Breast epithelium (tissue), 4 donors: ENCODE measurements around the gene PKD2. TPM values are rescaled to one million over a fixed set of nuclear protein-coding genes. Genes with fewer than 3 reads are reported as not detected.

ENCODE experiments used
- DNase-seq, 2 donors: peaks; one replicate each; pipeline ENCODE4 v3.0.0-alpha.2; 2019; ENCODE audit warnings: low spot score in 2 of 2
- H3K27ac ChIP-seq, 2 donors: fragments of 200-600 bp; sonication (generic) in 1 of 2; one replicate each; pipeline ENCODE4 v1.5.1; 2016 to 2019; ENCODE audit warnings: mild to moderate bottlenecking in 1 of 2
- H3K27me3 ChIP-seq, 2 donors: fragments of 200-600 bp; sonication (generic) in 1 of 2; one replicate each; pipeline versions ENCODE4 v1.5.1 to v1.6.0; 2017 to 2019; ENCODE audit warnings: control low read depth in 1 of 2, mild to moderate bottlenecking in 1 of 2
- H3K36me3 ChIP-seq: fragments of 200-600 bp; one replicate; pipeline ENCODE4 v1.5.1; 2019
- H3K4me1 ChIP-seq, 2 donors: fragments of 200-600 bp; sonication (generic); one replicate each; pipeline ENCODE4 v1.5.1; 2016 to 2019; ENCODE audit warnings: control low read depth in 1 of 2
- H3K4me3 ChIP-seq, 3 donors: fragments of 200-600 bp; sonication (generic); 1 replicate in 2 of 3; 2 replicates in 1 of 3; pipeline ENCODE4 v1.5.1; 2016 to 2019; ENCODE audit warnings: mild to moderate bottlenecking in 3 of 3, moderate library complexity in 2 of 3
- H3K9me3 ChIP-seq, 2 donors: fragments of 200-600 bp; sonication (generic) in 1 of 2; one replicate each; pipeline ENCODE4 v1.5.1; 2016 to 2019; ENCODE audit warnings: control low read depth in 1 of 2
- CTCF ChIP-seq, 3 donors: fragments of 450-650 bp; IDR thresholded peaks; one replicate each; pipeline ENCODE4 v1.5.1; 2016 to 2017; ENCODE audit warnings: antibody characterized with exemption in 3 of 3, mild to moderate bottlenecking in 3 of 3, moderate library complexity in 3 of 3
- POLR2A ChIP-seq: fragments of 450-650 bp; IDR thresholded peaks from one replicate; pipeline ENCODE4 v1.6.1; 2016; ENCODE audit warnings: antibody characterized with exemption, mild to moderate bottlenecking, moderate library complexity
- POLR2AphosphoS5 ChIP-seq, 3 donors: sonication (generic); formaldehyde crosslinking; IDR thresholded peaks; one replicate each; pipeline ENCODE4 v1.6.1; 2017; ENCODE audit warnings: antibody characterized with exemption in 3 of 3
- intact Hi-C: fragments of 100-400 bp; cut with DNase I; formaldehyde crosslinking; loops from one replicate; pipeline ENCODE4 v1.15.1; 2023; ENCODE audit warnings: low total_unique reads
- total RNA-seq, 3 donors: library from RNA; depleted of rRNA; stranded (reverse); fragments of >200 nt; gene quantifications; one replicate each; pipeline ENCODE4 v1.1.0, GENCODE V29; 2016

PKD2 gene
- total RNA-seq, 3 donors from 2014 or later = 60.0 to 66.2 (median 61.3) TPM

DNA sequence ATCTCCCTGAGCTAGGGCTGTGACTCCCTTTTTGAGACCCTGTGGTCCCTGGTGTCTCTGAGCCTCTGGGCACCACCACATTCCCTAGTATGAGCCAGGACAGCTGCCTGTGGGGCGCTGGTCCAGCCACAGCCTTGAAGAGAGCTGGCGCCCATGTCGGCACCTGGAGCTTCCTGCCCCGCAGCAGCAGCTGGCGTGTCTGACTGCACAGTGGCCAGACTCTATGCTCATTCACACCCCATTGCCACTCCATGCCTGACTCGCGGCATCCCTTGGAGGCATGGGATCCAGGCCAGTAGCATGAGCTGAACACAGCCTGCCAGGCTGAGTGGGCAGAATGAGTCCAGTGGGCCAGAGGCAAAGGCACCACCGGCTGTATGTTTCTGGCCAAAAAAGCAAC, 40.2 kb upstream of the PKD2 start:
- Histone ChIP-seq H3K4me3 (no peak overlapping the region), H3K36me3 (no peaks in the 10 kb centered on the region), H3K4me1 (no peaks in the 10 kb centered on the region), H3K9me3 (no peaks in the 10 kb centered on the region), H3K27me3 (no peaks in the 10 kb centered on the region), H3K27ac (no peak overlapping the region)
- TF ChIP-seq POLR2AphosphoS5 (IDR thresholded peaks at IDR 0.05) (no peak), CTCF (IDR thresholded peaks at IDR 0.05) (no peak), POLR2A (no peak)
- no peak for DNase-seq
- intact Hi-C loops = no loop called here

DNA sequence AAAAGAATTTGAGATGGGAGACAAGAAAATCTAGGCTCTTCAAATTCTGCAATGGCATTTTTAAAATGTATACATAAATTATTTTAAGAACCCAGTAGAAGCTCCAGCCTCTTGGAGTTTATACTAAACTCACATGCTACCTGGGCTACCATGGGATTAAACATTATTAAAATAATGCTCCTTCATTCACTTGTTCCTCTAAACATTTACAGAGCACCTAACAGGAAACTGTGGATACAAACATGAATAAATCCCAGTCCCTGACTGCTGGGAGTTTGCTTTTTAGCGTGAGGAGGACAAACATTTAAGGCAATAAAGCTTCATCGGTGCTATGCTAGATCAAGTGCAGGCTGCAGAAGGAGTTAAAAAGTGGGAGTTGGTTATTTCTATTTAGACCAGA, 37.3 kb upstream of the PKD2 start:
- H3K36me3 ChIP-seq = no peaks in the 10 kb centered on the region
- TF ChIP-seq POLR2A (no peak), POLR2AphosphoS5 (IDR thresholded peaks at IDR 0.05) (no peak), CTCF (IDR thresholded peaks at IDR 0.05) (no peak)
- intact Hi-C loops = loop anchor here (5.0 kb wide), 1 partner anchor 118 kb away; no protein-coding TSS in a partner anchor

DNA sequence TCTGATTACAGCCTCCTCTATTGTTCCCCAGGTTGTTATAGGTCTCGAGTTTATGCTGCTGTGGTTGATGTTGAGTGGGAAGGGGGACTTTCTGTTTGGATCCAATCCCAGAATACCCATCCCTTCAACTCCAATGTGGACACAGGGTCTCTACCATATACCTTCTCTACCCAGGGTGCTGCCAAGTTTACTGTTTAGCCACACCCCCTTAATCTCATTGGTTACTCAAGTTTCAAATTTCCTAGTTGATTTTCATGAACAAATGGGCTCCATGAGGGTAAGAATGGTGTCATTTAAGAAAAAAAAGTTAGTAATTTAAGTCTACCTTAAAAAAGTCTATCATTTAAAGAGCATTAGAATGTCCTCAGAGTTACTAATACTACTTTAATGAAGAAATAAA, 35.6 kb upstream of the PKD2 start:
- DNase-seq = no peak
- Histone ChIP-seq H3K9me3 (no peaks in the 10 kb centered on the region), H3K36me3 (no peaks in the 10 kb centered on the region), H3K4me1 (no peaks in the 10 kb centered on the region), H3K27me3 (no peaks in the 10 kb centered on the region), H3K4me3 (no peak overlapping the region), H3K27ac (no peak overlapping the region)
- TF ChIP-seq CTCF (IDR thresholded peaks at IDR 0.05) (no peak), POLR2AphosphoS5 (IDR thresholded peaks at IDR 0.05) (no peak), POLR2A (no peak)
- intact Hi-C loops = loop anchor here (5.0 kb wide), 1 partner anchor 120 kb away; no protein-coding TSS in a partner anchor

More for the DNA sequence above, 37.3 kb upstream of the PKD2 start:
- H3K4me1 ChIP-seq = no peaks in the 10 kb centered on the region
- DNase-seq = no peak
- no peak overlapping the region for H3K27ac ChIP-seq
- no peak overlapping the region for H3K4me3 ChIP-seq
- H3K27me3 ChIP-seq = no peaks in the 10 kb centered on the region
- H3K9me3 ChIP-seq = no peaks in the 10 kb centered on the region

DNA sequence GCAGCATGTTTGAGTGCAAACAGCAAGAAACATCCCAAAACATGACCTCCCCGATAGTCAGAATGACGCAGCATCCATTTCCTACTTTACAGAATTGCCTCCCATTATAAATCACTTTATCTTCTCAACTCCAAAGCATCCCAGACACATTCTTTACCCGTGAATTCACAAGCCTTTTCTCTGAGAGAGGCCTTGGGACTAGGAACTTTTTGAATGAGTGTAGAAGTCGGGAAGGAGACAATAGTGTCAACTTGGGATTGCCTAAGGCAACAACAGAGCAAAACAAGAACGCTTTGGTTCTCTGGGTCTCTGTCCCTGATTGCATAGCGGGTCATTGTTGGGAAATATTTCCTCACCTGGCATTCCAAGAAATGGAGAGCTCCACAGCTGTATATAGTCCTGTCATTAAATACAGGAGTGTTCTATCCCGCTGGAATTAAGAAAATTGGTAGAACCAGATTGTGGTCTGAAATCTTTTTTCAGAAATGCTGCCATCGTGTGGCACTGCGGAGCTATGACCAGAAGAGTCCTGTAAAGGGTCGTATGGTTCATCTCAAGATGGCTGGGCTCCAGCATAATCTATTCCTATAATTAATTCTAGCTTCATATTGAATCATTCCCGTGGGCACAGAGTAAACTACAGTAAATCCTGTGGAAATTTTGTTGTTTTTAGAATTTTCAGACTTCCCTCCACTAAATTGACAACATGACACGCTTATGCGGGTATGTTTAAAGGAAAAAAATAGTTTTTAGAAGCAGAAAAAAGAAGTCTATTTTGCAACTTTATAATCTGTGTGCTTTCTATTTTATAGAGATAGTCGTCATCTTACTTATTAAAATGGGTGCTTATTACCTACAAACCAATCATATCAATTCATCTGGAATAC, 33.9 kb upstream of the PKD2 start:
- H3K36me3 ChIP-seq = no peaks in the 10 kb centered on the region
- no peaks in the 10 kb centered on the region for H3K4me1 ChIP-seq
- TF ChIP-seq POLR2A = no peak
- TF ChIP-seq POLR2AphosphoS5 (IDR thresholded peaks at IDR 0.05) = peak in 1 of 3 donors; percentile 13
- TF ChIP-seq CTCF (IDR thresholded peaks at IDR 0.05) = peak; percentile 56 to 74 (median 60)
- H3K27me3 ChIP-seq = no peaks in the 10 kb centered on the region
- intact Hi-C loops = loop anchor here (5.0 kb wide), 1 partner anchor 121 kb away; no protein-coding TSS in a partner anchor
- peak in 1 of 2 donors; percentile 45 for DNase-seq
- H3K9me3 ChIP-seq = no peaks in the 10 kb centered on the region
- H3K4me3 ChIP-seq = no peak overlapping the region
- H3K27ac ChIP-seq = peak overlapping the region; percentile 26 to 57

DNA sequence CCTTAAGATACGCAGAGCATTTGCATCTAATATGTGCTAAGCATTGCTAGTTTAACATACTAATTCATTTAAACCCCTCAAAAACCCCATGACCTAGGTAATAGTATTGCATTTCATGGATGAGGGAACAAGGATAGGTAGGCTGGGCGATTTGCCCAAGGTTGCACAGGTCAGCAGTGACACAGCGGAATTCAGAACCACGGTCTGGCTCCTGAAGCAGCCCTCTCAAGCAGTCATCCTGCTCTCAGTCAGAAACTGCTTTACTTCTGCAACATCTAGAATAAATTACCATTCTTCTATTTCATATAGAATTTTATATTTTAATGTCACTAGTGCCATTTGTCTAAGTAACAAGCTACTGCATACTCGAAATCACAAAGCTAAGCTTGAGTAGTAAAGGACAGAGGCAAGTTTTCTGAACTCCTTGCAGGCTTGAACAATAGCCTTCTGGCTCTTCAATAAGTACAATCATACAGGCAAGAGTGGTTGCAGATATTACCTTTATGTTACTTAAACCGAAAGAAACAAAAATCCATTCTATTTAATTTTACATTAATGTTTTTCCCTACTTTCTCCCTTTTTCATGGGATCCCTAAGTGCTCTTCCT, 32.5 kb upstream of the PKD2 start:
- TF ChIP-seq CTCF (IDR thresholded peaks at IDR 0.05) (no peak), POLR2A (no peak), POLR2AphosphoS5 (IDR thresholded peaks at IDR 0.05) (no peak)

More for the DNA sequence above, 32.5 kb upstream of the PKD2 start:
- no peaks in the 10 kb centered on the region for H3K36me3 ChIP-seq
- no peaks in the 10 kb centered on the region for H3K4me1 ChIP-seq
- no peaks in the 10 kb centered on the region for H3K9me3 ChIP-seq
- intact Hi-C loops = loop anchor here (5.0 kb wide), 1 partner anchor 123 kb away; no protein-coding TSS in a partner anchor
- H3K4me3 ChIP-seq = peak overlapping the region in 1 of 3 donors; percentile 7
- no peaks in the 10 kb centered on the region for H3K27me3 ChIP-seq
- H3K27ac ChIP-seq = peak overlapping the region in 1 of 2 donors; percentile 8
- no peak for DNase-seq
